ENCODE data around the gene ALPP.

The ALPP gene

GRCh38 chr2:232431705-232432590 is 53.4 kb downstream of the ALPP start:
- no peak for DNase-seq
